HuH-7.5 (cell line): ENCODE data around the gene TAL2.

Source experiments
- DNase-seq: peaks from one replicate; pipeline ENCODE4 v3.0.0; 2011; ENCODE audit warnings: low spot score

TAL2 gene

DNA sequence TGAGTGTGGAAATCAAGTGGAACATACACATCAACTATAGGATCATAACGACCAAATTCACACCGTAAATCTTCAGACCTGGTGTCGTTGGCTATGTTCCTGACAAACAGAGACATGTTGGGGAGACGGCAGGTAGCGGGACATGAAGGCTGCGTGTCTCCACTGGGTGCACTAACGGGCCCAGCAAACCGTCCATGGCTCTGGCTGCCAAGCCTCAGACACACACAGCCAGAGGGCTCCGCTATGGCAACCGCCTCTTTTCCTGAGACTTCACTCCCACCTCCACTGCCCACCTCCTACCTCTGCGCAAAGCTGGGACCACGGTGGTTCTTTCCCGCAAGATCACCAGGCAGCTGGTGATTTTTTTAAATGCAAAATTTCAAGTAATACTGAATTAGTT, 48.4 kb downstream of the TAL2 start:
- no peak for DNase-seq

DNA sequence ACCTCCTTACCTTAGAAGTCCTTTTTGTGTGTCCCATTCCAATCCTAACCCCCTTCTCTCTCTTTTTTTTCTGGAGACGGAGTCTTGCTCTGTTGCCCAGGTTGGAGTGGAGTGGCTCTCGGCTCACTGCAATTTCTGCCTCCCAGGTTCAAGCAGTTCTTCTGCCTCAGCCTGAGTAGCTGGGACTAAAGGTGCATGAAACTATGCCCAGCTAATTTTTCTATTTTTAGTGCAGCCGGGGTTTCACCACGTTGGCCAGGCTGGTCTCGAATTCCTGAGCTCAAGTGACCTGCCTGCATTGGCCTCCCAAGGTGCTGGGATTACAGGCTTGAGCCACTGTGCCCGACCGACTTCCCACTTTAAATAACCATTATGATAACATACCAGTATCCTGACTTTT, 49.6 kb downstream of the TAL2 start:
- no peak for DNase-seq

DNA sequence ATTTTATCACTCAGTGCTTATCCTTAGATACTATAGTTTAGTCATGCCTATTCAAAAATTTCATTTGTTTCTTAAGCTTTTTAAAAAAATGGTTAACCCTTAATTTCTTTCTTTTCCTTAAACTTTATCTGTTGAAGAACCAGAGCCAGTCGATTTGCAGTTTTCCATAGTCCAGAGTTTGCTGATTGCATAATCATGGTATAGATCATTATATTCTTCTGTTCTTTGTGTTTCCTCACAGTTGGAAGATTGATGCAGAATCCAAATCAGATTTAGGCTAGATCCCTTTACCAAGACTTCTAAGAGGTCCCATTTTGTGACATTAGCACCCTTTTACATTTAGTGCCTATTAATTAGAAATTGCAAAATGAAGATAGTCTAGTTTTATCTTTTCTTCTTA, 50.0 kb downstream of the TAL2 start:
- DNase-seq = no peak
